Uterus (tissue), 4 donors: ENCODE data around the gene TSEN34. TPM values are rescaled to one million over a fixed set of nuclear protein-coding genes. Genes with fewer than 3 reads are reported as not detected.
"Not testable (repeated sequence)": the region's sequence is repeated elsewhere in the genome, so short reads cannot be mapped to it uniquely, and the experiment has no call there.

Experiments
- DNase-seq, 2 donors: peaks; one replicate each; pipeline ENCODE4 v3.0.0-alpha.2; 2019 to 2020
- H3K27ac ChIP-seq, 2 donors: fragments of 200-600 bp; sonication (generic); 1 replicate in 1 of 2; 2 replicates in 1 of 2; pipeline ENCODE4 v1.5.1; 2016 to 2018
- H3K27me3 ChIP-seq, 2 donors: fragments of 200-600 bp; sonication (generic); one replicate each; pipeline ENCODE4 v1.5.1; 2018 to 2019; ENCODE audit warnings: control low read depth in 1 of 2
- H3K36me3 ChIP-seq, 2 donors: fragments of 200-600 bp; sonication (generic); one replicate each; pipeline ENCODE4 v1.5.1; 2019; ENCODE audit warnings: control low read depth in 1 of 2
- H3K4me1 ChIP-seq, 2 donors: fragments of 200-600 bp; sonication (generic); one replicate each; pipeline ENCODE4 v1.5.1; 2018 to 2019; ENCODE audit warnings: control low read depth in 1 of 2
- H3K4me3 ChIP-seq, 2 donors: fragments of 200-600 bp; sonication (generic); 1 replicate in 1 of 2; 2 replicates in 1 of 2; pipeline ENCODE4 v1.5.1; 2018 to 2019; ENCODE audit warnings: mild to moderate bottlenecking in 1 of 2
- H3K9me3 ChIP-seq, 2 donors: fragments of 200-600 bp; sonication (generic); one replicate each; pipeline ENCODE4 v1.5.1; 2019; ENCODE audit warnings: control low read depth in 1 of 2
- POLR2A ChIP-seq, 2 donors: fragments of 450-650 bp; IDR thresholded peaks; one replicate each; pipeline ENCODE4 v1.6.1; 2016; ENCODE audit warnings: antibody characterized with exemption in 2 of 2, mild to moderate bottlenecking in 1 of 2, moderate library complexity in 1 of 2
- intact Hi-C: fragments of 100-400 bp; cut with DNase I; formaldehyde crosslinking; loops from one replicate; pipeline ENCODE4 v1.15.1; 2023; ENCODE audit warnings: low total_unique reads
- total RNA-seq, 4 donors: library from RNA; depleted of rRNA in 3 of 4; stranded (reverse); fragments of >200 nt in 3 of 4; gene quantifications; one replicate each; pipeline versions ENCODE4 v1.1.0 to v1.2.4, GENCODE V29; 2014 to 2023
- TF ChIP-seq, protein P1 (sequence below), 4 experiments: fragments of 200-600 bp in 2 of 4; fragments of 450-650 bp in 2 of 4; sonication (generic) in 2 of 4; IDR thresholded peaks; one replicate each; pipeline ENCODE4 v1.5.1; 2016 to 2019; ENCODE audit warnings: antibody characterized with exemption in 4 of 4, mild to moderate bottlenecking in 2 of 4, moderate library complexity in 1 of 4
- donor health status: DM: yes; HTN: yes; CAD: no.

TSEN34 gene
- total RNA-seq, 4 donors from 2014 or later, result 13.1 to 66.4 (median 32.2) TPM

DNA sequence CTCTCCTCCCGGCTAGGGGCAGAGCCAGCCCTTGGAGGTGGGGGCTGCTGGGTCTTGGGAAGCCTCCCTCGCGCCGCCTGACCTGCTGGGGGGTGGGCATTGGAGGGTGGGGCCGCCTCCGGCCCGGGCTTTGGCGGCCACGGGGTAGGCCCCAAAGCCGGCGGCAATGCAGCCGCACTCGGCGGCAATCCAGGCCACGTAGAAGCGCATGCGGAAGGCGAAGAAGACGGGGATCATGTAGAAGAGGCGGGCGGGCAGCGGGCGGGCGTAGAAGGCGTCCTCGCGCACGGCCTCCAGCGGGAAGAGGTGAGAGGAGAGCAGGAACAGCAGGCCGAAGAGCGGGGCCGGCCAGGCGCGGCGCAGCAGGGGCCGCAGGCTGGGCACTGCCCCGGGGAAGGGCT is 10.4 kb upstream of the TSEN34 start:
- Histone ChIP-seq H3K4me3 (no peak overlapping the region), H3K9me3 (no peaks in the 10 kb centered on the region), H3K27ac (no peak overlapping the region), H3K4me1 (no peaks in the 10 kb centered on the region), H3K36me3 (no peaks in the 10 kb centered on the region), H3K27me3 (no peaks in the 10 kb centered on the region)
- intact Hi-C loops, result no loop called here
- TF ChIP-seq POLR2A (IDR thresholded peaks at IDR 0.05), result no peak
- TF ChIP-seq, protein P1, sequence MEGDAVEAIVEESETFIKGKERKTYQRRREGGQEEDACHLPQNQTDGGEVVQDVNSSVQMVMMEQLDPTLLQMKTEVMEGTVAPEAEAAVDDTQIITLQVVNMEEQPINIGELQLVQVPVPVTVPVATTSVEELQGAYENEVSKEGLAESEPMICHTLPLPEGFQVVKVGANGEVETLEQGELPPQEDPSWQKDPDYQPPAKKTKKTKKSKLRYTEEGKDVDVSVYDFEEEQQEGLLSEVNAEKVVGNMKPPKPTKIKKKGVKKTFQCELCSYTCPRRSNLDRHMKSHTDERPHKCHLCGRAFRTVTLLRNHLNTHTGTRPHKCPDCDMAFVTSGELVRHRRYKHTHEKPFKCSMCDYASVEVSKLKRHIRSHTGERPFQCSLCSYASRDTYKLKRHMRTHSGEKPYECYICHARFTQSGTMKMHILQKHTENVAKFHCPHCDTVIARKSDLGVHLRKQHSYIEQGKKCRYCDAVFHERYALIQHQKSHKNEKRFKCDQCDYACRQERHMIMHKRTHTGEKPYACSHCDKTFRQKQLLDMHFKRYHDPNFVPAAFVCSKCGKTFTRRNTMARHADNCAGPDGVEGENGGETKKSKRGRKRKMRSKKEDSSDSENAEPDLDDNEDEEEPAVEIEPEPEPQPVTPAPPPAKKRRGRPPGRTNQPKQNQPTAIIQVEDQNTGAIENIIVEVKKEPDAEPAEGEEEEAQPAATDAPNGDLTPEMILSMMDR (IDR thresholded peaks at IDR 0.05), result no peak
- no peak for DNase-seq

DNA sequence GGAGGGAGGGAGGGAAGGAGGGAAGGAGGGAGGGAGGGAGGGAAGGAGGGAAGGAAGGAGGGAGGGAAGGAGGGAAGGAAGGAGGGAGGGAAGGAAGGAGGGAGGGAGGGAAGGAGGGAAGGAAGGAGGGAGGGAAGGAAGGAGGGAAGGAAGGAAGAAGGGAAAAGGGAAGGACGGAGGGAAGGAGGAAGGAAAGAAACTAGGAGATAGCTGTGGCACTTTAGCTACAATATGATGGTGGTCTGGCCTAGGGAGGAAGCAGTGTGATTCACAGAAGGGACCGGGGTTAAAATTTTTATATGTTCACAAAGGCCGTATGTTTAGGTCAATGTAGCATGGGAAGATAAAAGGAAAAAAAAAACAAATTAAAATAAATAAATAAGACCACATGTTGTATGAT is 9.2 kb upstream of the TSEN34 start:
- not testable (repeated sequence) for H3K4me3 ChIP-seq

DNA sequence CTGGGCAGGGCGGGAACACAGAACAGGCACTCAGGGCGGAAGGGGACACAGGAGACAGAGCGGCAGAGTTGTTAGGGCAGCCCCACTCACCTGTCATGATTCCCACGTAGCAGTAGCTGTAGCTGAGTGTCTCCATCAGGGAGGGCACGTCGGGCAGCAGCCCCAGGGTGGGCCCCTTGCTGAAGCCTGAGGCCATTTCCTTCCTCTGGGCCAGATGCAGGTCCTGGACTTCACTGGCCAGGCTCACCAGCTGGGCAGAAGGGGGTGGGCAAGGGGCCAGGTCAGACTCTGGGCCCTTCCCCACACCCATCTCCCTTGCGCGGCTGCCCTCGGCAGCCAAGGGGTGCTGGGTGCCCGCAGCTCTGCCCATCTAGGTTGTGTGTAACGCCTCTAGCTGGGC is 7.7 kb upstream of the TSEN34 start:
- no peaks in the 10 kb centered on the region for H3K36me3 ChIP-seq

More for the DNA sequence above, 9.2 kb upstream of the TSEN34 start:
- H3K4me1 ChIP-seq, H3K9me3 ChIP-seq, DNase-seq, H3K27ac ChIP-seq, H3K36me3 ChIP-seq, intact Hi-C loops, H3K27me3 ChIP-seq: not testable (repeated sequence)

GRCh38 chr19:54186351-54186750 is 4.8 kb upstream of the TSEN34 start:
- TF ChIP-seq POLR2A (IDR thresholded peaks at IDR 0.05), result no peak
- TF ChIP-seq, protein P1 (IDR thresholded peaks at IDR 0.05), result no peak
- Histone ChIP-seq H3K4me3 (no peak overlapping the region), H3K27ac (no peak overlapping the region), H3K36me3 (no peaks in the 10 kb centered on the region), H3K4me1 (peaks cover 0 to 7% of the 10 kb centered on the region in 2 donors), H3K27me3 (no peaks in the 10 kb centered on the region), H3K9me3 (no peaks in the 10 kb centered on the region)
- intact Hi-C loops, result no loop called here
- DNase-seq, result no peak

More for the DNA sequence above, 7.7 kb upstream of the TSEN34 start:
- H3K9me3 ChIP-seq, result no peaks in the 10 kb centered on the region
- H3K27ac ChIP-seq, result no peak overlapping the region
- no peak for TF ChIP-seq POLR2A (IDR thresholded peaks at IDR 0.05)
- TF ChIP-seq, protein P1 (IDR thresholded peaks at IDR 0.05), result no peak
- no peaks in the 10 kb centered on the region for H3K27me3 ChIP-seq
- H3K4me3 ChIP-seq, result no peak overlapping the region
- peaks cover 0 to 5% of the 10 kb centered on the region in 2 donors for H3K4me1 ChIP-seq
- intact Hi-C loops, result no loop called here
- DNase-seq, result no peak

GRCh38 chr19:54186934-54187381 is 4.2 kb upstream of the TSEN34 start:
- Histone ChIP-seq H3K36me3 (no peaks in the 10 kb centered on the region), H3K9me3 (no peaks in the 10 kb centered on the region), H3K27ac (no peak overlapping the region), H3K4me1 (peaks cover 0 to 12% of the 10 kb centered on the region in 2 donors), H3K27me3 (no peaks in the 10 kb centered on the region), H3K4me3 (no peak overlapping the region)
- no peak for TF ChIP-seq POLR2A (IDR thresholded peaks at IDR 0.05)
- TF ChIP-seq, protein P1 (IDR thresholded peaks at IDR 0.05), result no peak
- intact Hi-C loops, result no loop called here
- DNase-seq, result no peak
